Lung (tissue), 12 donors: ENCODE measurements around the gene SMIM14. TPM values are rescaled to one million over a fixed set of nuclear protein-coding genes. Genes with fewer than 3 reads are reported as not detected.

Source experiments
- ATAC-seq: fragments of 200-7000 bp; cut with Tn5 transposase; one replicate; pipeline ENCODE4 v1.9.1; 2020; ENCODE audit warnings: moderate number of reproducible peaks; ENCODE audit not compliant: insufficient read depth, low FRiP score
- DNase-seq, 3 donors: peaks; one replicate each; pipeline ENCODE4 v3.0.0-alpha.2; 2013 to 2017
- H3K27ac ChIP-seq, 2 donors: one replicate each; pipeline ENCODE4 v1.5.1; 2013; ENCODE audit warnings: mild to moderate bottlenecking in 2 of 2, moderate library complexity in 2 of 2, control low read depth in 1 of 2, inconsistent platforms in 1 of 2, low read depth in 1 of 2, low read length in 1 of 2
- H3K27me3 ChIP-seq, 3 donors: one replicate each; pipeline ENCODE4 v1.5.1; 2013; ENCODE audit warnings: low read length in 2 of 3; ENCODE audit not compliant: control insufficient read depth in 3 of 3, insufficient read depth in 3 of 3
- H3K36me3 ChIP-seq, 4 donors: one replicate each; pipeline ENCODE4 v1.5.1; 2013; ENCODE audit warnings: low read length in 4 of 4, mild to moderate bottlenecking in 1 of 4, moderate library complexity in 1 of 4; ENCODE audit not compliant: control insufficient read depth in 4 of 4, insufficient read depth in 4 of 4
- H3K4me1 ChIP-seq, 5 donors: one replicate each; pipeline ENCODE4 v1.5.1; 2013; ENCODE audit warnings: low read length in 5 of 5, mild to moderate bottlenecking in 2 of 5, moderate library complexity in 1 of 5; ENCODE audit not compliant: control insufficient read depth in 5 of 5, insufficient read depth in 5 of 5
- H3K4me3 ChIP-seq: one replicate; pipeline ENCODE4 v1.5.1; 2013; ENCODE audit warnings: mild to moderate bottlenecking, control low read depth, moderate library complexity
- H3K9ac ChIP-seq, 2 donors: one replicate each; pipeline ENCODE4 v1.5.1; 2013; ENCODE audit warnings: low read length in 2 of 2, control low read depth in 1 of 2; ENCODE audit not compliant: insufficient read depth in 1 of 2
- H3K9me3 ChIP-seq, 4 donors: one replicate each; pipeline ENCODE4 v1.5.1; 2013; ENCODE audit warnings: low read length in 3 of 4, mild to moderate bottlenecking in 1 of 4, moderate library complexity in 1 of 4; ENCODE audit not compliant: control insufficient read depth in 4 of 4, insufficient read depth in 3 of 4
- CTCF ChIP-seq: IDR thresholded peaks from 2 replicates; pipeline ENCODE4 v1.5.1; 2012; ENCODE audit warnings: mild to moderate bottlenecking; ENCODE audit errors: control extremely low read depth, extremely low read depth
- WGBS, 2 donors: extraction: QIAGEN DNeasy Blood & Tissue Kit; methylation state at CpG; one replicate each; pipeline ENCODE4 v1.1.7; 2013; 5-methylcytosine and 5-hydroxymethylcytosine counted together
- polyA plus RNA-seq, 2 donors: library from polyadenylated mRNA; stranded (reverse); fragments of 200-250 nt; gene quantifications; one replicate each; pipeline ENCODE4 v1.2.1, GENCODE V29; 2013
- total RNA-seq, 2 donors: library from RNA; depleted of rRNA in 1 of 2; stranded (reverse); fragments of >200 nt in 1 of 2; gene quantifications; one replicate each; pipeline ENCODE4 v1.2.1, GENCODE V29; 2014 to 2021
- donor health status: control.
- donor health status: control.
- donor health status: Bipolar disorder and iron deficiency.
- donor health status: healthy.
- donor health status: DM: yes; HTN: yes; CAD: no.

Gene SMIM14
- total and polyA plus RNA-seq, 4 donors, result 23.4 to 52.1 (median 33.7) TPM

GRCh38 chr4:39609454-39609931, 29.2 kb downstream of the SMIM14 start:
- Histone ChIP-seq H3K4me3 (no peak overlapping the region), H3K27me3 (no peaks in the 10 kb centered on the region), H3K27ac (no peak overlapping the region), H3K9ac (no peak overlapping the region), H3K9me3 (peaks cover 0 to 2% (median 0%) of the 10 kb centered on the region in 4 donors), H3K4me1 (peaks cover 0 to 5% (median 0%) of the 10 kb centered on the region in 5 donors), H3K36me3 (peaks cover 0 to 8% (median 4%) of the 10 kb centered on the region in 4 donors)
- TF ChIP-seq CTCF, result no peak
- ATAC-seq (no peak), DNase-seq (no peak)
- WGBS, 2 donors, result 61 to 74% methylated on average over 6 of the region's 6 CpGs

GRCh38 chr4:39608451-39608850, 30.2 kb downstream of the SMIM14 start:
- Histone ChIP-seq H3K9ac (no peak overlapping the region), H3K27ac (no peak overlapping the region), H3K4me3 (no peak overlapping the region), H3K36me3 (peaks cover 0 to 12% (median 8%) of the 10 kb centered on the region in 4 donors), H3K27me3 (no peaks in the 10 kb centered on the region), H3K9me3 (peaks cover 0 to 2% (median 0%) of the 10 kb centered on the region in 4 donors), H3K4me1 (peaks cover 0 to 4% (median 0%) of the 10 kb centered on the region in 5 donors)
- TF ChIP-seq CTCF, result no peak
- ATAC-seq (no peak), DNase-seq (no peak)

- TF ChIP-seq CTCF, result no peak
- Histone ChIP-seq H3K36me3 (peaks cover 0 to 15% (median 10%) of the 10 kb centered on the region in 4 donors), H3K27ac (no peak overlapping the region), H3K4me1 (no peaks in the 10 kb centered on the region), H3K4me3 (no peak overlapping the region), H3K27me3 (no peaks in the 10 kb centered on the region), H3K9me3 (peaks cover 0 to 2% (median 0%) of the 10 kb centered on the region in 4 donors), H3K9ac (no peak overlapping the region)
- ATAC-seq (no peak), DNase-seq (no peak)
- WGBS, 2 donors, result 95 to 97% methylated on average over 2 of the region's 2 CpGs
Measured at GRCh38 chr4:39606747-39607146, 31.9 kb downstream of the SMIM14 start.
